KOPT-K1 (cell line): ENCODE data around the gene ATF6.

ENCODE experiments used
- H3K27ac ChIP-seq: fragments of 200-600 bp; sonication (generic); 2 replicates; pipeline ENCODE4 v1.5.1; 2016; ENCODE audit warnings: antibody characterized with exemption, mild to moderate bottlenecking, low read depth, low read length; ENCODE audit not compliant: poor library complexity, severe bottlenecking
- H3K36me3 ChIP-seq: fragments of 200-600 bp; sonication (generic); 2 replicates; pipeline ENCODE4 v1.5.1; 2017; ENCODE audit warnings: antibody characterized with exemption, mild to moderate bottlenecking, low read length, moderate library complexity; ENCODE audit not compliant: insufficient read depth
- H3K9me3 ChIP-seq: fragments of 200-600 bp; sonication (generic); 2 replicates; pipeline ENCODE4 v1.5.1; 2017; ENCODE audit warnings: antibody characterized with exemption, low read length, mild to moderate bottlenecking; ENCODE audit not compliant: insufficient read depth, poor library complexity, severe bottlenecking

ATF6 gene

DNA sequence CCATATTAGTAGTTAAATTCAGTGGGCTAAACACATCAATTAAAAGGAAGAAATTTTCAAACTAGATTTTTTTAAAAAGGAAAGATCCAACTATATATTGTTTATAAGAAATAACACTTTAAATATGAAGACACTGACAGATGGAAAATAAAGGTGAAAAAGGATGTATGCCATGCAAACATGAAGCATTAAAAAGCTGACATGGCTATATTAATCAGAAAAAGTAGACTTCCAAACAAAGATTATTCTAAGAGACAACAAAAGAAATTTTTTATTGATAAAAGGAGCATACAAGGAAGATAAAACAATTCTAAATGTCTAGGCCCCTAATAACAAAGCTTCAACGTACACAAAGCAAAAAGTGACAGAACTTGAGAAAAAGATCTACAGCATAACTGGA lies 92.2 kb downstream of the ATF6 start:
- H3K27ac ChIP-seq: no peak overlapping the region
- no peaks in the 10 kb centered on the region for H3K9me3 ChIP-seq
- H3K36me3 ChIP-seq: peaks cover 87% of the 10 kb centered on the region

DNA sequence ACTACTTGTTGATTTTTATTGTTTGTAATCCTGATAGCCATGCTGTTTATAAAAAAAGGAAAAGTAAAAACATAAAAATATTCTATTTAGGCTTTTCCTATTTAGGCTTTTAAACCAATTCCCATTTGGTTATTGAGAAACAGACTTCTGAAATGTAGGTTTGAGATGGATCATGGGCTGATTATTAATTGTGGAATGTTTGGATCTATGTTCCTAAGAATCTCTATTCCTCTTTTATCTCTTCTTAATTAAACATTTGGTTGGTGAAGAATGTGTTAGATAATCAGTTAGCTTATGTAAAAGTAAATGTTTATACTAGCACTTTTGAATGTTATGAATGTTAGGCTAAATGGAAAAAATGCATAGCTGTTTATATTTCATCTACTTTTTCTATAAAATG lies 97.4 kb downstream of the ATF6 start:
- H3K27ac ChIP-seq: no peak overlapping the region
- no peaks in the 10 kb centered on the region for H3K9me3 ChIP-seq
- peaks cover 85% of the 10 kb centered on the region for H3K36me3 ChIP-seq

DNA sequence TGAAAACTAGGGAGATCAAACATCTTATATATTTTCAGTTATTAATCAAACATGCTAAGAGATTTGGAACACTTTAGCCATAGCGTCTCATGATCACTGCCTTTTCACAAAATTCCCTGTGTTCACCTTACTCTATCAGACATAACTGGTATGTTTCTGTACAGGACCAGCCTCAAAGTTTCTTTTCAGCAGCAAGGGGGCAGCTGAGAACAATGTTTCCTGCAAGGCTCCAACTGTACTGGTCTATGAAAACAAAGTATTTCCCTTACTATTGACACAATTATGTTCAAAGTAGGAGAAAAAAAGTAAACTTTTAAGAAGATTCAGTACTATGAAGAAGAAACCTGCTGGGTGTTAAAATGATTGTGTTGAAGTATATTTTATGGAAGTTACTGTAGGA lies 98.5 kb downstream of the ATF6 start:
- Histone ChIP-seq H3K36me3 (peaks cover 82% of the 10 kb centered on the region), H3K27ac (no peak overlapping the region), H3K9me3 (no peaks in the 10 kb centered on the region)

DNA sequence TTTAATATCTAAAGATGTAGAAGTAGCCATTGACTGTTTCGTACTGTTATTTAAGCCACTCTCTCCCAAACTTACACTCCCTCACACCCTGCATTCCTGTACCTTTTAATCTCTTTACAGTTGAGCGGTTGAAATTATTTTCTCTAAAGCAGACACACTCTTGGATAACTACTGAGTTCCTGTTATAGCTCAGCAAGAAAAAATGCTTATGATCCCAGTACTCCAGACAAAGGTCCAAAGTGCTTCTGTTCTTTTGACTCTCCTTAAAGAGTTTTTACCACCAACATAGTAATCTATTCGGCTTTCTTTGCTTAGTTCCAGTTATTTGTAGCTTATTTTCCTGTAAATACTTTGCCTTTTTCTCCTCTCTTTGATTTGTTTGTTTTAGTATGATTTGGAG lies 100.1 kb downstream of the ATF6 start:
- no peaks in the 10 kb centered on the region for H3K9me3 ChIP-seq
- H3K36me3 ChIP-seq: peaks cover 71% of the 10 kb centered on the region
- H3K27ac ChIP-seq: no peak overlapping the region

DNA sequence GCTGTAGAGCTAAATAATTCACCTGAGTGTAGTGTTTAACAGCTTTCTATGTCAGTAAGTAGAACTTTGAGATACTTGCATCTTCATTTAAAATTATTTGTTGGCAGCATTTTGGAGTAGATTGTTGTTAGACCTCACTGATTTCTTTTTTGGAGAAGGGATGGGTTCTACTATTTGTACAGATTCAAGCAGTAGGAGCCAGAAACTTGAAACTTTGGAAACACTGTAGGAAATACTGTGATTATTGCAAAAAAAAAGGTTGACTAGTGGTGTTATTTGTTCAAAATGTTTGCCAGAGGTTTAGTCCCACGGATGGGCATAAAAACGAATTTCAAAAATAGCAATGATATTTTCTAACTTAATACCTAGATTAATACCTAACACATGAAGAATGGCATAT lies 102.7 kb downstream of the ATF6 start:
- no peaks in the 10 kb centered on the region for H3K9me3 ChIP-seq
- H3K27ac ChIP-seq: no peak overlapping the region
- peaks cover 53% of the 10 kb centered on the region for H3K36me3 ChIP-seq

DNA sequence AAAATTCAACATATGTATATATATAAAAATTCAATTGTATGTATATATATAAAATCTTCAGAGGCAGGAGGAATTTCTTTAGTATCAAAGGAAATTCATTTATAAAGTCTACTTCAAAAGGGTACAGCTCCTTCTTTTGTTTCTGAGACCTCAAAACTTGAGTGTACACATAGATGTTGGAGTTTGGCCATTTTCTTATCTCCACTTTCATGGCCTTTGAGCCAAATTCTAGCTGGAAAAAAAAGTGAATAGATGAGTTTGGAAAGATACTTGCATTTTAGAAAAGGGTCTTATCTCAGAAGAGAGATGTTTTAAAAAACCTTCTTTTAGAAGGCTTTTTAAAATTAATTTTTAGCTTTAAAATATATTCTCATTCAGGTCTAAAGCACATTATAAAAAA lies 103.2 kb downstream of the ATF6 start:
- peaks cover 48% of the 10 kb centered on the region for H3K36me3 ChIP-seq
- H3K9me3 ChIP-seq: no peaks in the 10 kb centered on the region
- H3K27ac ChIP-seq: no peak overlapping the region

DNA sequence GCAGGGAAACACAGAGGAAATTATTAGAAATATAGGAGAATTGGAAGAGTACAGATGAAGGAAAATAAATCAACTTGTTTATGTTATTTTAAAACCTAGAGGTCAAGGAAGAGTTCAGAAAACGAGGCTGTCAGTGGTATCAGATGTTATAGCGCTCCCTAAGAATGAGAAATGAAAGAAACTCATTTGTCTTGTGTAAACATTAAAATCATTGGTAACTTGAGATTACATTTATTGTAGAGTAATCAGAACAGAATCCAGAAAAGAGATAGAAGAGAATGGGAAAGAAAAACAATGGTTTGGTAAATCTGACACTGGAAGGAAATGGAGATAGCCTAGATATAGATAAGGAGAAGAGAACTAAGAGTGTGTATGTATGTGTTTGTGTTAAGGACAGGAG lies 106.4 kb downstream of the ATF6 start:
- H3K36me3 ChIP-seq: peaks cover 23% of the 10 kb centered on the region
- H3K9me3 ChIP-seq: no peaks in the 10 kb centered on the region

DNA sequence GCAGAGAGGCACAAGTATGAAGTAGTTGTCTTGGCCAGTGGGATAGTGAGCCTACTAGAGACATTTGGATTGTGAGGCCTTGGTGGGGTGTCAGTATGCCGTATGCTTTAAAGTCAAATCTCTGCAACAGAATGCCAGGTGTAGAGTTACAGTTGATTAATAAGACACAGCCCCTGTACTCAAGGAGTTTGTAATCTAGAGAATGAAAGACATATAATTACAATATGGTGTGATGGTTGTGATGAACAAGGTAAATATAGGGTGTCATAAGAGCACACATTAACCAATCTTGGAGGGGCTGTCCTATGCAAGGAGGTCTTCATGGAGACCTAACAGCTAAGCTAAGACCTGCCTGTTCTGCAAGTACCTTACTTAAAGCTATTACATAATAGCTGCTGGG lies 113.1 kb downstream of the ATF6 start:
- Histone ChIP-seq H3K9me3 (no peaks in the 10 kb centered on the region), H3K36me3 (no peaks in the 10 kb centered on the region; the same call in 1 of the 2 replicates), H3K27ac (no peak overlapping the region)

More for the DNA sequence above, 106.4 kb downstream of the ATF6 start:
- no peak overlapping the region for H3K27ac ChIP-seq

DNA sequence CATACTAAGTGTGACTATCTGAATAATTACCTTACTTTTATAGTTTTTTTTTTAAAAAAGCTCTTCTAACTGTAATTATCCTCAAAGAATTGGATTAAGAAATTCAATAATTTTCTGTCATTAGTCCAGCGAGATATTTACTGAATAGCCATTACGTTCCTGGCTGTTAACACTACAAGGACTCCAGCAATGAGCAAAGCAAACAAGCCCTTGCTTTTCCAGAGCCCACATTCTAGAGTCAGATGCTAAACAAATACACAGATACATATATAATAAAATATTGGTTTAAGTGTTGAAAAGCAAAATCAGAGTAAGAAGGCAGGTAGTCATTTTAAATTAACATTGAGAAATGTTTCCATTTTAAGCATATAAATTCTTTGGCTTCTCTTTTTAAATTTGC lies 118.4 kb downstream of the ATF6 start:
- Histone ChIP-seq H3K9me3 (no peaks in the 10 kb centered on the region), H3K36me3 (peaks cover 23% of the 10 kb centered on the region), H3K27ac (no peak overlapping the region)

DNA sequence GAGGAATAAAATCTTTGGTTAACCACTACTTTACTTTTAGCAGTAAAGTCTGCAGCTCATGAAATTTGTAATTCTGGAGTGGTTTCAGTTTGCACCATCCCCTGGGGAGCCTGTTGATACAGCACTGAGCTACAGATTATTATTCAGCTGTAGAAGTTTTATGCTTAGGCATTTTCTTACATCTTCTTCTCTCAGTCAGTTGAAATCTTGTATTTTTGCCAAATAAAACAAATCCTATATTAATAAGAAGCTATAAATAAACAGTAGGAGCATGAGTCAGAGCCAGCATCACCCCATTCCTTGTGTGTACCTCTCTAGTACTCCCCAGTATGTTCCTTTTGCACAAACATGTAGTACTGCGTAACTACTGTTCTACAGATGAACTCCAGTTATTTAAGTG lies 118.9 kb downstream of the ATF6 start:
- no peaks in the 10 kb centered on the region for H3K9me3 ChIP-seq
- H3K27ac ChIP-seq: no peak overlapping the region
- H3K36me3 ChIP-seq: peaks cover 28% of the 10 kb centered on the region

DNA sequence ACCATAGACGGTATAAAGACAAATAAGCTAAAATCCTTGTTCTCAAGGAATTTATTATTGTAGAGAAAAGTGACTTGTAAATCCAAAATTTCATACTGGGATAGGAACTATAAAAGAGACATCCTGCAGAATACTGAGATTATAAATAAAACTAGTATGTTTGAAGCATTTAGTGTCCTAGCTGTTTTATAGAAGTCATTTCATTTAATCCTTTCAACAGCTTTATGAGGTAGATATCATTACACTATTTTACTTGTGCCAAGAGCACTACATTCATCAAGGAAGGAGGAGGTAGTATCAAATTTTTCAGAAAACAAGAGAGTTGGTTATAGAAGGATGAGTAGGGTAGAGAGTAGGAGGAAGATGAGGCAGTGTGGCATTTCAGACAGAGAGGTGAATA lies 119.6 kb downstream of the ATF6 start:
- H3K9me3 ChIP-seq: no peaks in the 10 kb centered on the region
- H3K27ac ChIP-seq: no peak overlapping the region
- H3K36me3 ChIP-seq: peaks cover 35% of the 10 kb centered on the region

DNA sequence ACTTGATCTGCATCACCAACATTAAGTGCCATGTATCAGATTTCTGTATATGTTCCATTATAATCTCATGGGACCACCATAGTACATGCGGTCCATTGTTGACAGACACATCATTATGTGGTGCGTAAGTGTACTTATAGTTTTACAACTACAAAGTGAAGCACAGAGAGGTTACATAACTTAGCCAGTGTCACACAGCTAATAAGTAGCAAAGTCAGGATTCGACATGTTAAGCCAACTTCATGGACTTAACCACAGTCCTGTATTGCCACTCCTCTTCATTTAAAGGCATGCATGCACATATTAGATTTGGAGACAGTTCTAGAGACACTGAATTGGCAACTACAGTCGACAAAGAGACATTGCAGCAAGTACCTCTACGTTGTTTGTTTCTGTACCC lies 120.5 kb downstream of the ATF6 start:
- Histone ChIP-seq H3K36me3 (peaks cover 44% of the 10 kb centered on the region), H3K9me3 (no peaks in the 10 kb centered on the region), H3K27ac (no peak overlapping the region)

DNA sequence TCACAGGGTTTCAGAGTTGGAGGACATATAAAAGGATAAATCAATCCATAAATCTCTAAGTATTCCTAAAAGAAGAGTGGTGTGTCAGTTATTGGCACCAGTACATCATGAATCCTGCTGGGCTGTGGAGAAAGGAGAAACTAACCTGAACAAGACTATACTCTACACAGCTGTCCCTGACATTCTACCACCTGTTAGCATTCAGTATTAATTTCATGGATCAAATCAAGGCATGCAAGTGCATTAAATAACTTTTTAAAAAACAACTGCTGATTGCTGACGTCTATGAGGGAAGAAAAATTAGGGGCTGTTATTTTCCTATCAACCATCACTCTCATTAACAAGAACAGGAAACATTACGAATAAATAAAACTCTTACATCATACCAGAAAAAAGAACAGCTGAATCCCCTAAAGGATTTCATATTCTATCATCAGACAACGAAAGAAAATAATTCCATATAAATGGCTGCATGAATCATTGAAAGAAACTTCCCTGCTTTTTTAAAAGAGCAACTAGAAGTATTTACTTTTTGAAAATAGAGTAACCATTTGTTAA lies 121.7 kb downstream of the ATF6 start:
- H3K36me3 ChIP-seq: peaks cover 44% of the 10 kb centered on the region
- H3K9me3 ChIP-seq: no peaks in the 10 kb centered on the region
- no peak overlapping the region for H3K27ac ChIP-seq

DNA sequence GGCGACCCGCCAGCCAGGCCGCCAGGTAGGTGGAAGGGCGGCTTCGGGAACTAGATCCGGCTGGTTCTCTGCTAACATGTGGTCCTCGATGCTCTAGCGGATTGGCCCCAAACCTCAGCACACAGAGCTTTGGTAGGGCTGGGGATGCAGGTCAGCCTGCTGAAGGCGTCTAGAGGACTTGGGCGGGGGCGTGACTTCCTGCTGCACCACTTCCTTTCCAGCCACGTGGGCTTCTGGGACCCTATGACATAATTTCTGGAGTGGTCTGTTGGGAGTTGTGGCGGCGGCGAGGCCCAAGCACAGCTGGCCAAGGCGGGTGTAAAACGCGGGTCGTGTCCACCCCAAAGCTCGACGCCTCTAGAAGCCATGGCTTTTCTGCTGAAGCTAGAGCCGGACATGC lies 124.5 kb downstream of the ATF6 start:
- H3K27ac ChIP-seq: no peak overlapping the region
- H3K9me3 ChIP-seq: no peaks in the 10 kb centered on the region
- H3K36me3 ChIP-seq: peaks cover 44% of the 10 kb centered on the region

DNA sequence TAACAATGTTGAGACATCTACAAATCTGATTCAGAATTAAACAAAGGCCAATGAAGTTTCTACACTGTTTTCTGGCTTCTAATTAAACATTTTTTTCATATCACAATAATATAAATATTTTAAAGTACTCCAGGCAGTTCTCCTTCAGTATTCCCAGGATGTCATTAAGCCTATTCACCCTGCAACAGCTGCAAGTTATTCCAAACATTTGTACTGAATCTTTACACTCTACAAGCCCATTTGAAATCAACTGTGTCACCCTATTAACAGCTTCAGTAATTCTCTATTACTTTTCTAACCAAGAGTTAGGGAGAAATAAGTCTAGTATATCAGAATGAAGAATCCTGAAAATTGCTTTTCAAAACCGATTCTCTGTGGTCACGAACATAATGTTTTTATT lies 133.0 kb downstream of the ATF6 start:
- H3K9me3 ChIP-seq: no peaks in the 10 kb centered on the region
- H3K27ac ChIP-seq: no peak overlapping the region
- H3K36me3 ChIP-seq: no peaks in the 10 kb centered on the region; the same call in 1 of the 2 replicates

DNA sequence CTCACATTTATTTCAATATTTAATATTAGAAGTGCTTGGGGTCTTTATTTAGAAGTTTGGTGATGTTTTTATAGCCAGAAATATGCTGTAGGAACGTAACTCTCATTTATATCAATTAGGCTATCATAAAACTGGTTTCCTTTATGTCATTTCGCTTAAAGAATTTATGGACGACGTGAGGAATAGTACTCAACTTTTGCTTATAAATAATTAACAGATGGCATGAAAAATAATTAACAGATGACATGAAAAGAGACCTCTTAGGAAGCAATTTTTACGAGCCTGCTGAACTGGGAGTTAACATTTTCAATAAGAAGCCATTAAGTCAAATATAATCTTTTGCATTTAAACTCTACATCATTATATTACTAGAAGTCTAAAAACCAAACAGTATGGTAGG lies 134.0 kb downstream of the ATF6 start:
- Histone ChIP-seq H3K27ac (no peak overlapping the region), H3K36me3 (no peaks in the 10 kb centered on the region; the same call in 1 of the 2 replicates), H3K9me3 (no peaks in the 10 kb centered on the region)
